HG03432 (cell line): ENCODE results near the gene IFIT1B.
"Not testable (repeated sequence)": the region's sequence is repeated elsewhere in the genome, so short reads cannot be mapped to it uniquely, and the experiment has no call there.

ENCODE experiments used
- ATAC-seq: cut with Tn5 transposase; IDR thresholded peaks from one replicate; pipeline ENCODE4 v1.9.1; 2021; ENCODE audit warnings: mild to moderate bottlenecking, moderate library complexity; ENCODE audit not compliant: unreplicated experiment

Gene IFIT1B

DNA sequence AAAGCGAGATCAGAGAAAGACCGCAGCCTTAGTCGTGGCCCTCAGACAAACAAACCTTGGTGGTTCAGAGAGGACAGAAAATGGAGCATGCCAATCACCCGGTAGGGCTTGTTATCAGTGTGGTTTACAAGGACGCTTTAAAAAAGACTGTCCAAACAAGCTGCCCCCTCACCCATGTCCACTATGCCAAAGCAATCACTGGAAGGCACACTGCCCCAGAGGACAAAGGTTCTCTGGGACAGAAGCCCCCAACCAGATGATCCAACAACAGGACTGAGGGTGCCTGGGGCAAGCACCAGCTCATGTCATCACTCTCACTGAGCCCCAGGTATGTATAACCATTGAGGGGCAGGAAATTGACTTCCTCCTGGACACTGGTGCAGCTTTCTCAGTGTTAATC lies 31.4 kb downstream of the IFIT1B start:
- not testable (repeated sequence) for ATAC-seq

DNA sequence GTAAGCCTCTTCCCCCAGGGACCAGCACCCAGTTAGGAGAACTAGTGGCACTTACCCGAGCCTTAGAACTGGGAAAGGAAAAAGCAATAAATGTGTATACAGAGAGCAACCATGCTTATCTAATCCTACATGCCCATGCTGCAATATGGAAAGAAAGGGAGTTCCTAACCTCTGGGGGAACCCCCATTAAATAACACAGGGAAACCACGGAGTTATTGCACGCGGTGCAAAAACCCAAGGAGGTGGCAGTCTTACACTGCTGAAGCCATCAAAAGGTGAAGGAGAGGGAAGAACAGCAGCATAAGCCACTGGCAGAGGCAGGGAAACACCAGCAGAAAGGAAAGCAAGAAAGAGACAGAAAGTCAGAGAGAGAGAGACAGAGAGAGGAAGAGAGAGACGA lies 32.7 kb downstream of the IFIT1B start:
- ATAC-seq, result not testable (repeated sequence)

DNA sequence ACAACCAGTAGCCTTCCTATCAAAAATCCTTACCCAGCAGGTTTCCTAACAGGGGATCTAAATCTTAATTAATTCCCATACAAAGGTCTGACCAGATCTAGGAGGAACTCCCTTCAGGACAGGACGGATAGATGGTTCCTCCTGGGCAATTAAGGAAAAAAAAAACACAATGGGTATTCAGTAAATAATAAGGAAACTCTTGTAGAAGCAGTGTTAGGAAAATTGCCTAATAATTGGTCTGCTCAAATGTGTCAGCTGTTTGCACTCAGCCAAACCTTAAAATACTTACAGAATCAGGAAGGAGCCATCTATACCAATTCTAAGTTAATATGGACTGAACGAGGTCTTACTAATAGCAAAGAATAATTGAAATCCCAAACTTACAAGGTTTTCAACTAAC lies 33.3 kb downstream of the IFIT1B start:
- not testable (repeated sequence) for ATAC-seq

DNA sequence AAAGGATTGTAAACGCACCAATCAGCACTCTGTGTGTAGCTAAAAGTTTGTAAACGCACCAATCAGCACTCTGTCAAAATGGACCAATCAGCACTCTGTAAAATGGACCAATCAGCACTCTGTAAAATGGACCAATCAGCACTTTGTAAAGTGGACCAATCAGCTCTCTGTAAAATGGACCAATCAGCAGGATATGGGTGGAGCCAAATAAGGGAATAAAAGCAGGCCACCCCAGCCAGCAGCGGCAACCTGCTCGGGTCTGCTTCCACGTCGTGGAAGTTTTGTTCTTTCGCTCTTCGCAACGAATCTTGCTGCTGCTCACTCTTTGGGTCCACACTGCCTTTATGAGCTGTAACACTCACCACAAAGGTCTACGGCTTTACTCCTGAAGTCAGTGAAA lies 34.4 kb downstream of the IFIT1B start:
- ATAC-seq, result not testable (repeated sequence)

DNA sequence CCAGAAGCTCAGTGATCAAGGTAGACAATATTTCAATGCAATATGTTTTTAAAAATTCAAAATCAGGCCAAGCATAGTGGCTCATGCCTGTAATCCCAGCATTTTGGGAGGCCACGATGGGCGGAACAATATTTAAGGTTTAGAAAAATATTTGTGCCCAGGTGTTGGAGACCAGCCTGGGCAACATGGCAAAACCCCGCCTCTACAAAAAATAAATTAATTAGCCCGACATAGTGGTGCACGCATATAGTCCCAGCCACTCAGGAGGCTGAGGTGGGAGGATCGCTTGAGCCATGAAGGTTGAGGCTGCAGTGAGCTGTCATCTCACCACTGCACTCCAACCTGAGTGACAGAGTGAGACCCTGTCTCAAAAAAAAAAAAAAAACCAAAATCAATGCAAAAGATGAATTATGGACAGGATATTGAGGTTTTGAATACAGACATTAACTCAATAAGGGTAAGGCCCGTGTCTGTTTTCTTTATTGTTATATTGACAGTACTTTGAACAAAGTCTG lies 35.6 kb downstream of the IFIT1B start:
- no peak for ATAC-seq

DNA sequence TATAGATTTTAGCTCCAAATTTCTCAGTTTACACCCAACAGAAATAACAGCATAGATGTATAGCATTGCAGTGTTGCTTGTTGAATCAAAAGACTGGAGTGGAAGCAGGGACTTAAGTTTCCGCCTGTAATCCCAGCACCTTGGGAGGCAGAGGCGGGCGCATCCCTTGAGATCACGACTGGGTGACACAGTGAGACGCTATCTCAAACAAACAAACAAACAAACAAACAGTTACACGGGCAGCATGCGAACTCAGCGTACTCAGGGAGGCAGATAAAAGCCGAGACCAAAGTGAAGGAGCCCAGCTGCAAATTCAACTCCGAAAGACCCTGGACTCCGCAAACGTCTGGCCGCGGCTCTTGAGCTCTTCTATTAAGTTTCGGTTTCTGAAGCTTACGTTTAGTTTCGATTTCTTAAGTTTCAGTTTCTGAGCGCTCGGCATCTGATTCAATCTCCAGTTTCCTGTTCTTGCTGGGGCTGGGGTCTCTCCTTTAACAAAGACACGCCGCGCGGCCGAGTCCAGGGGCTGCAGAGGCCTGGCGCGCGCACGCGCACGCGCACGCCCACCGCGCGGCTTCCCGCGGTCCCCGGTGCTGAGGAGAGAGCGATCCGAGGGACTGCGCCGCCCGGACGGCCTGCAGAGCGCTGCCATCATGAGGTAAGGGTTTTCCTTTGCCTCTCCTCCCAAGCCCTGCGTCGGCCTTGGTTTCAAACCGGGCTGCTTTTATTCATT lies 36.5 kb downstream of the IFIT1B start, which contains the start of gene IFIT5:
TSS of gene IFIT5 (plus strand) at position 423 of the 733 bp plus-strand sequence. CDS start at position 654, 231 bp downstream.
- ATAC-seq, result peak; percentile 78

DNA sequence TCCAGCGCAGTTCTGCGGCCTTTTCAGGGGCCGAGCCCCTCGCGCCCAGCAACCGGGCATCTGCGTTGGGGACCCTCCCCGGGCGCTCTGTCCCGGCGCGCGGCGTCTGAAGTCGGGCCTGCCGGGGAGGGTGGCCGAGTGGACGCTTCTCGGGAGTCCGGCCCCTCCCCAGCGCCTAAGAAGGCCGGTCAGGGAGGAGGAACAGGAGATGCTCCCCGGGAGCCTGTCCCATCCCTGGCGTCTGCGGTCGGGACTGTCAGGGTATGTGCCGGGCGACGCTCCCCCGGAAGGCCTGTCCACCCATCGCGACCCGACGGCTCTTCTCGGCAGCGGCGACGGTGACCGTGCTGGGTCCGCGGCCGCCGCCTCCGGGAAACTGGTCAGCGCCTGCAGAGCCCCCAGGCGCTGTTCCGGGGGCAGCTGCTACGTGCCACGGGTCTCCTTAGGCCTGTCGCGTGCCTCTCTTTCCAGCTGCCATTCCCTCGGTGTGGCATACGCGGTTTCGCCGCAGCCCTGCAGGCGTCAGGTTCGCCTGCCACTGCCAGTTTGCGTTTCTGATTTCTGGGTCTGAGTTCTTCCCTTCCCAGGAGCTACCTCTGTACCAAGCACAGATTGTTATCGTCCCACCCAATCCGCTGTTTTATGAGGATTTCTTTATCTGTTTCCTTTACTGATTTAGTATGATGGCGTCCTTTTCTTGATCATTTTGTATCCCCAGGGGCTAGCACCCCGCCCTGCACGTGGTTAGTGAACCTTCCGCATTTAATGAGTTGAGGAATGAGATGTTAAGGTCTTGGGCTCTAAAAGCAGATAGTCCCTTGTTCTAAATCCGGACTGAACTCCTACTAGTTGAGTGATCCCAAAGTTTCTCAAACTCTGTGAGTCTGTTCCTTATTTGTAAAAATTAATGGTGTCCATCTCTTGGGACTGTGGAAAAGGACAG lies 37.3 kb downstream of the IFIT1B start:
- peak; percentile 44 for ATAC-seq

DNA sequence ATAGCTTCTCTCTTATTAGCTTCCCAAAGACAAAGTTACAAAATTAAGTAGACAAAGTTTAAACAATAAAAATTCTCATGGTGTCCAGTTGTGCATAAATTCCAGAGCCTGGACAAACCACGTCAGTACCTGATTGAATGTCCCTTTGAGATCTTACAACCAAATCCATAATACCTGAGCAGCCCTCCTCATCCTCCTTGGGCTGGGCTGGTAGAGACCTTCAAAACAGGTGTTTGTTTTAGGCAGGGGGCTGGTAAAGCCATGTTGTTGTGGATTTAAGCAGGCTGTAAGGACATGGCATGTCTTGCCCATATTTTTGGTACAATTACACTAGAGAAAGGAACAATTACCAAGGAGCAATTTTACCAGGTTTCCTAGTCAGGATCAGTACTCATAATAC lies 38.6 kb downstream of the IFIT1B start:
- no peak for ATAC-seq

DNA sequence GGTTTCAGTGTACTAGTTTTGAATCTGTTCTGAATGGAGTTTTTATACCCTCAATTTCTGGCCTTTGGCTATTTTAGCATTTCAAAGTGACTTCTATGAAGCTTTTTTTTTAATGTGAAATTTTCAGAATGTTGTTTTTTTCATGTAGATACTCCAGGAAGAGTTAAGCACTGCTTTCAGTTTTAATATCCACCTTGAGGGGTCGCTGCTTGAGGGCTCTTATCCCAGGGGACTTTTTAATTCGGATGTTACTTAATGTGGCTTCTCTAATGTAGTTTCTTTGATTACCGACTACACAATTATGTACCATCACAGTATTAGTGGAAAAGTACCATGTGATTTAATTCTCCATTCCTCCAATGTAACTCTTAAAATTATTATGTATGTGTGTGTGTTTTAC lies 41.7 kb downstream of the IFIT1B start:
- ATAC-seq, result no peak

DNA sequence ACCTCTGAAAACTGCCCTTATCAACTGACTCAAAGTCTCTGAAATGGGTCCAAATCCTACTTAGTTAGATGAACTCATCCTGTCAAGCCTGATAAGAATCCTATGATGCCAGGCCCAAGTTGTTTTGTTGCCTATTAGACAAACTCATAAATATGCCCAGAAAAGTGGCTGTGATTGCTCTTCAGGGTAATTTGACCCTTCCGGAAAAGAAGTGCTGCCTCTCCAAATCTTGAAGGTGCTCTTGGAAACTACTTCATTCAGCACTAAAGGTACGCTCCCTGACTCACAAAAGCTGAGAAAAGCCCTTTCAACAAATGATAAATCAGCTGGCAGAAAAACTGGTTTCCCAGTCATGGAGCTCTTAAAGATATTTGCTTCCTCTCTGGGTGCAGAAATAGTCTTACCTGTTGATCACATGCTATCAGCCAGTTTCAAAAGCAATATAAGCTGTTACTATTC lies 43.2 kb downstream of the IFIT1B start:
- ATAC-seq, result no peak

DNA sequence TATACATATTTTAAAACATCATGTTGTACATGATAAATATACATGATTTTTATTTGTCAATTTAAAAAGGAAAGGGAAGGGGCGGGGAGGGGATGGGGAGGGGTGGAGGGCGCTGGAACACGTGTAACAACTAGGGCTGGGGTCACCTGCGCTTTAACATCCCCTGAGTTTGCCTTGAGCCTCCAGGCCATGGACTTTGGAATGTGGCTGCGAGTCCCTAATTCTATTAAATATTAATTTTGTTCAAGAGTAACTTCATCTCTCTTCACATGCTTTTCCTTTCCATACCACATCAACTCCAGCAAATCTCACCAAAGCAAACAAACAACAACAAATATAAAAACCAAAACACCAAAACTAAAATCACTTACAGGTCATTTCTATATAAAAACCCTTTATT lies 47.1 kb downstream of the IFIT1B start:
- ATAC-seq, result no peak

DNA sequence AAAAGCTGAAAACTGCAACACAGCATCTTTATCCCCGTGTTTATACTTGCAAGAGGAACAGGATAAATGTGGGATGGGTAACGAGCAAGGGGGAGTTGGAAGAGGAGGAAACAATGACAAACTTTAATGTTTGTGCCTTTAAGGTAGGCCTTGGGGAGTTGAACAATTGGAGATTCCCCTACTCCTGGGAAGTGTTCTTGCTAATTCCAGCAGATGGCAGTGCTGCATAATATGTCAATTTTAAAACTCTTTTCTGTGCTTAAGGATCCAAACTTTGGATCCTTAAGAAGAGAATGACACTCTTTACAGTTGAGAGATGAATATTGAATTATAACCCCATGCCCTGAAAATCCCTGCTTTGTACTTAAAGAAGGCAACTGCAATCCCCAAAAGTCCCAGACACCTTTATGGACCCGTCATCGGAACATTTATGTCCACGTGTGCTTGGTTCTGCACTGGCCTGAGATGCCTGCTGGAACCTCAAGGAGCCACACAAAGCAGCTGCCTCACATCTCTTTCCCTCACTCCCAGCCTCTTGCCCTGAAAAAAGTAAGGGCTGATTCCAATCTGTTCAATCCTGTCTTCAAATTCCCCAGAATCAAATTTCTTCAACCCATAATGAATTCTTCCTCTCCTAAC lies 48.5 kb downstream of the IFIT1B start:
- ATAC-seq, result no peak

DNA sequence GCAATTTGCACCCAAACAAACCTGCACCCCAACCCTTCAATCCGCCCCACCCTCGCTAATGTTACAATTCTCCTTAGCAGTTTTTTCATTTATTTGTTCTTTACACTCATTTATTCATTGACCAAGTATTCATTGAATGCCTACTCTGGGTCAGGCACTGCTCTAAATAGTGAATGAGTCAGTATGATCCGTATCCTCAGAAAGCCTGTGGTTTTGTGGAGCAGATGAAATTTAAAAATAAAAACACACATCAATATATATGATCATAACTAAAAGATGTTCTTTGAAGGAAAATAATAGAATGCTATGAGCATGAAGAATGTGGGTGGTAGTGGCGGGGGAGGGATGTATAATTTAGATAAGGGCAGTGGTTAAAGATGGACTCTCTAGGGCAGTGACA lies 49.8 kb downstream of the IFIT1B start:
- ATAC-seq, result no peak

DNA sequence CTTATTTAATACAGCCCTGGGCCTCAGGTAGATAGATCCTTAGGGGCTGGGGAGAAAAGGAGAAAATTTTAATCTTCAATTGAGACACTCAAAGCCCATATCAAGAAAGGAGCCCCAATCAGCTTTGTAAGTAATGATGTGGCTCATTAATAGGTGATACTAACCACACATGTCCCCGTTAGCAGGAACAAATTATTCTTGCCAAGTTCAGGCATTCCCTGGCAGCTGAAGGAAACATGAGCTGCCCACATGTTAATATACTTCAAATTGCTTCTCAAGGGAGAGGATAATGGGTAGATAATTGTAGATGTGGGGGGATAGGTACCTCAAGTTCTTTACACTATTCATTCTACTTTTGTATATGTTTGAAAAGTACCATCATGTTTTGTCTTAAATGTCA lies 51.0 kb downstream of the IFIT1B start:
- ATAC-seq, result no peak

DNA sequence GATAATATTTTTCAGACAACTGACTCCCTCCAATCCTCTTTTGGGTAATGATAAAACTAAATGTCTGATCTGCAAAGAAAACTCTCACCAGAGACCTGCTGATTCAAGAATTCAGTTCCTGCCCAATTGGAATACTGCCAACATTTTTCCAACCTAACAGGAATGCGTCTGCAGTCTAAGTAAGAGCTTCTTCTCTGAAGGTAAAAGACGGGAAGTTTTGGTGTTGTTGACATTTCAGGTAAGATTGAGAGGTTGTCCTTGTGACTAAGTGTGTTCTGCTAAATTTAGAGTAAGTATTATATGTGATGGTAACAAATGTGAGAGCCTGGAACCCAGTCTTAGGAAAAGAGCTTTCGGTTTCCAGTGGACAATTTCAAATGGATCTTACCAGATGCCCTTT lies 54.1 kb downstream of the IFIT1B start:
- ATAC-seq, result no peak
